ENCODE measurements around the gene SEC14L5. TPM values are rescaled to one million over a fixed set of nuclear protein-coding genes. Genes with fewer than 3 reads are reported as not detected.

Gene SEC14L5
- total and polyA plus RNA-seq, 2 of the 4 experiments (the other 2 are of a cell fraction): 0.07 TPM; not detected in 1

DNA sequence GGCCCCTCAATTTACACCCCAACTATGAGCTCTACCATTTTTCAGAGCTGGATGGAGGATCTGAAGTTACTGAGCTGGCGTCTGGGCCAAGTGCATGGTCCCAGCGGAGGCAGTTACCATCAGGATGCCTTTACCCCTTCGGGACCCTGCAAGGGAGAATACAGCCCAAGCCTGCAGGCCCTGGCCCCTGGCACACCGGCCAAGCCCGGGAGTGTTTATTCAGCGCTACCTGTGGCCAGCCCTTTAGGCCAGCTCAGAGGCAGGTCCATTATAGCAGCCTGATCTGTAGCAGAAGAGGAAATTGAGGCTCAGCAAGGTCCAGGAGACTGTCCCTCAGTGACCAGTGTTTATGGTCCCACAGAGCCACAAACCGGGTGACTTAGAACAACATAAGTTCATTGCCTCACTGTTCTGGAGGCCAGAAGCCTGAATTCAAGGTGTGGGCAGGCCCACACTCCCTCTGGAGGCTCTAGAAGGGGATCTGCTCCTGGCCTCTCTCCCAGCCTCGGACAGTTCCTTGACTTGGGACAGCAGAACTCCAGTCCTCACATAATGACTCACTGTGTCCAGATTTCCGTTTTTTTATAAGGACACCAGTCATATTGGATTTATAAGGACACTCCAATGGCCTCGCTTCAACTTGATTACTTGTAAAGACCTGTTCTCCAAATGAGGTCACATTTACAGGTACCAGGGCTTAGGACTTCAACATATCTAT is 8.8 kb downstream of the SEC14L5 start:
- H2BK15ac ChIP-seq (ENCODE audit: low read depth, low read length): no peak overlapping the region
- CTCF ChIA-PET: no interaction called here
- no peak overlapping the region for H3K9ac ChIP-seq (ENCODE audit: low read depth, low read length)
- H3K4ac ChIP-seq (ENCODE audit: low read depth, low read length): no peak overlapping the region
- no peaks in the 10 kb centered on the region for H3K9me3 ChIP-seq (ENCODE audit: control insufficient read depth, insufficient read depth, low read length)
- TF ChIP-seq MXI1 (IDR thresholded peaks at IDR 0.05; ENCODE audit: borderline replicate concordance, low read depth, low read length) (no peak), ELK1 (IDR thresholded peaks at IDR 0.05; ENCODE audit: borderline replicate concordance, low read depth, low read length) (no peak), CHD1 (IDR thresholded peaks at IDR 0.05; ENCODE audit: low read depth, low read length) (no peak), POLR2A (IDR thresholded peaks at IDR 0.05; ENCODE audit: low read depth, low read length) (no peak), RCOR1 (IDR thresholded peaks at IDR 0.05; ENCODE audit: insufficient replicate concordance, low read length) (no peak), BHLHE40 (IDR thresholded peaks at IDR 0.05; ENCODE audit: low read depth, low read length) (no peak), RFX5 (IDR thresholded peaks at IDR 0.05; ENCODE audit: low read depth, low read length) (no peak), MAZ (IDR thresholded peaks at IDR 0.05; ENCODE audit: borderline replicate concordance, low read depth, low read length) (no peak), SMC3 (IDR thresholded peaks at IDR 0.05; ENCODE audit: low read depth, low read length) (no peak), RAD21 (IDR thresholded peaks at IDR 0.05; ENCODE audit: low read length) (no peak), CEBPB (IDR thresholded peaks at IDR 0.05; ENCODE audit: low read depth, low read length) (no peak)
- no peak overlapping the region for H4K5ac ChIP-seq (ENCODE audit: low read depth, low read length)
- H3K4me2 ChIP-seq (ENCODE audit: low read depth, low read length): no peak overlapping the region
- H3K56ac ChIP-seq (ENCODE audit: extremely low read depth, insufficient read depth, low read length): no peak overlapping the region
- peaks cover 5% of the 10 kb centered on the region; the same call in 1 of the 2 replicates for H3K27me3 ChIP-seq (ENCODE audit: control insufficient read depth, insufficient read depth, low read length)
- no peaks in the 10 kb centered on the region for H3K4me1 ChIP-seq (ENCODE audit: control insufficient read depth, insufficient read depth, low read length)
- H3K79me1 ChIP-seq (ENCODE audit: low read depth in 1 of 2, low read length in 2 of 2): no peaks in the 10 kb centered on the region
- no peak overlapping the region for H2AK5ac ChIP-seq (ENCODE audit: low read depth, low read length)
- H2BK20ac ChIP-seq (ENCODE audit: low read depth, low read length): no peak overlapping the region
- H3K4me3 ChIP-seq (ENCODE audit: insufficient read depth, low read depth, low read length): no peak overlapping the region
- WGBS, 2 experiments (ENCODE audit: extremely low coverage in 2 of 2, insufficient read length in 1 of 2): 72% methylated on average over 6 of the region's 10 CpGs; no CpG with 5 or more reads in 1 of the 2 experiments
- H3K36me3 ChIP-seq (ENCODE audit: control insufficient read depth, insufficient read depth, low read length): no peaks in the 10 kb centered on the region
- in situ Hi-C loops (cut with MboI; ENCODE audit: low sequenced_read_pairs) (loop anchor here (25.0 kb wide), 1 partner anchor 455 kb away; no protein-coding TSS in a partner anchor), dilution Hi-C loops (cut with HindIII; ENCODE audit: low sequenced_read_pairs, unreplicated experiment) (no loop called here), intact Hi-C loops (cut with micrococcal nuclease) (no loop called here)
- no peak overlapping the region for H3K23ac ChIP-seq (ENCODE audit: low read depth, low read length)
- H4K91ac ChIP-seq (ENCODE audit: insufficient read depth, low read depth, low read length): no peak overlapping the region
- ATAC-seq (ENCODE audit: low read depth) (peak; percentile 14; the same call in 1 of the 2 replicates), DNase-seq (no peak)
- no peak overlapping the region for H3K27ac ChIP-seq (ENCODE audit: insufficient read depth, low read length)
- H3K9me1 ChIP-seq (ENCODE audit: insufficient read depth, low read length): no peaks in the 10 kb centered on the region
- no peak overlapping the region for H4K8ac ChIP-seq (ENCODE audit: low read depth in 2 of 2, low read length in 2 of 2)
- H3K14ac ChIP-seq (replicated peaks; ENCODE audit: low read depth, low read length): no peak overlapping the region
- no TSS peak for BruUV-seq (replicated peaks)
- H4K20me1 ChIP-seq (ENCODE audit: insufficient read depth, low read length): no peaks in the 10 kb centered on the region
- H2BK120ac ChIP-seq (ENCODE audit: low read depth, low read length): no peak overlapping the region
- H2AFZ ChIP-seq (replicated peaks; ENCODE audit: low read length, poor library complexity): no peak overlapping the region
- POLR2A ChIA-PET (ENCODE audit: unreplicated experiment): interaction anchor here (0.7 kb wide), 1 partner anchor 25 kb away, joined by 3 read pairs; no protein-coding TSS in a partner anchor
- no peak overlapping the region for H2BK5ac ChIP-seq (ENCODE audit: low read depth, low read length, poor library complexity, severe bottlenecking)
- no peak overlapping the region for H2AK9ac ChIP-seq (replicated peaks; ENCODE audit: low read depth, low read length, poor library complexity)
- no peak overlapping the region for H3K18ac ChIP-seq (ENCODE audit: low read depth, low read length)
